ENCODE results near the gene SMDT1.
"Not testable (repeated sequence)": the region's sequence is repeated elsewhere in the genome, so short reads cannot be mapped to it uniquely, and the experiment has no call there.

Gene SMDT1

GRCh38 chr22:42115420-42115830, 35.9 kb downstream of the SMDT1 start:
- DNase-seq: not testable (repeated sequence)

- DNase-seq: no peak
These were observed 37.4 kb downstream of the SMDT1 start for GRCh38 chr22:42116848-42117424.

- DNase-seq: not testable (repeated sequence)
These were observed 40.9 kb downstream of the SMDT1 start for GRCh38 chr22:42120231-42121021.

- DNase-seq: not testable (repeated sequence)
These were observed 44.0 kb downstream of the SMDT1 start for GRCh38 chr22:42123529-42123928.

- DNase-seq: no peak
These were observed 48.1 kb downstream of the SMDT1 start for GRCh38 chr22:42127606-42128005.

GRCh38 chr22:42128007-42128406, 48.5 kb downstream of the SMDT1 start:
- DNase-seq: not testable (repeated sequence)

- not testable (repeated sequence) for DNase-seq
These were observed 49.5 kb downstream of the SMDT1 start for GRCh38 chr22:42128776-42129694.

GRCh38 chr22:42130182-42130581, 50.7 kb downstream of the SMDT1 start:
- not testable (repeated sequence) for DNase-seq

GRCh38 chr22:42130639-42131431, 51.3 kb downstream of the SMDT1 start, which contains the start of gene CYP2D6:
CYP2D6 (minus strand) TSS chr22:42130810; CDS start chr22:42130791, 19 bp downstream.
- not testable (repeated sequence) for DNase-seq

- no peak for DNase-seq
These were observed 52.1 kb downstream of the SMDT1 start for GRCh38 chr22:42131562-42131961.

GRCh38 chr22:42132457-42132856, 53.0 kb downstream of the SMDT1 start:
- DNase-seq: no peak
